K562 (cell line): ENCODE data around the gene TCF7.

Source experiments
- BCLAF1 ChIP-seq, 2 experiments: fragments of 450-650 bp in 1 of 2; IDR thresholded peaks; 2 replicates each; pipeline ENCODE4 v1.6.1; 2011 to 2017; ENCODE audit warnings: low read depth in 2 of 2, antibody characterized with exemption in 1 of 2, borderline replicate concordance in 1 of 2, low read length in 1 of 2, mild to moderate bottlenecking in 1 of 2, mixed read lengths in 1 of 2; ENCODE audit not compliant: control insufficient read depth in 1 of 2
- CTCF ChIP-seq, 3 experiments: IDR thresholded peaks in 2 of 3; conservative IDR thresholded peaks in 1 of 3; 2 replicates each; pipeline ENCODE4 v1.5.1; 2011 to 2012; ENCODE audit warnings: low read length in 3 of 3, mild to moderate bottlenecking in 3 of 3, control low read depth in 2 of 3, improper control_type of control experiment in 1 of 3, inconsistent platforms in 1 of 3, low read depth in 1 of 3, mixed read lengths in 1 of 3, moderate library complexity in 1 of 3; ENCODE audit not compliant: insufficient read depth in 2 of 3
- ELF1 ChIP-seq: fragments of 200-800 bp; sonication (Bioruptor generic); IDR thresholded peaks from 2 replicates; pipeline ENCODE4 v1.6.1; 2016; ENCODE audit warnings: missing genetic modification characterization, missing compliant biosample characterization

- TF ChIP-seq ELF1 (tag) (no peak), CTCF (IDR thresholded peaks at IDR 0.05 in 2 of 3, conservative IDR thresholded peaks at IDR 0.05 in 1 of 3; ENCODE audit: insufficient read depth in 2 of 3, low read depth in 1 of 3, low read length in 3 of 3) (no peak), BCLAF1 (IDR thresholded peaks at IDR 0.05; ENCODE audit: borderline replicate concordance in 1 of 2, control insufficient read depth in 1 of 2, low read depth in 2 of 2, low read length in 1 of 2) (no peak)
These were observed 38.8 kb downstream of the TCF7 start for GRCh38 chr5:134153241-134153640.
